Activated CD4-positive, alpha-beta T cell treated with anti-CD3 and anti-CD28 coated beads, Interleukin-2, amount 50 U/mL, for 48 hours (primary cell): ENCODE measurements around the gene IFI44.

Source experiments
- DNase-seq, 2 experiments: peaks; one replicate each; pipeline ENCODE4 v3.0.0-alpha.2; 2020

IFI44 gene, protein sequence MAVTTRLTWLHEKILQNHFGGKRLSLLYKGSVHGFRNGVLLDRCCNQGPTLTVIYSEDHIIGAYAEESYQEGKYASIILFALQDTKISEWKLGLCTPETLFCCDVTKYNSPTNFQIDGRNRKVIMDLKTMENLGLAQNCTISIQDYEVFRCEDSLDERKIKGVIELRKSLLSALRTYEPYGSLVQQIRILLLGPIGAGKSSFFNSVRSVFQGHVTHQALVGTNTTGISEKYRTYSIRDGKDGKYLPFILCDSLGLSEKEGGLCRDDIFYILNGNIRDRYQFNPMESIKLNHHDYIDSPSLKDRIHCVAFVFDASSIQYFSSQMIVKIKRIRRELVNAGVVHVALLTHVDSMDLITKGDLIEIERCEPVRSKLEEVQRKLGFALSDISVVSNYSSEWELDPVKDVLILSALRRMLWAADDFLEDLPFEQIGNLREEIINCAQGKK

DNA sequence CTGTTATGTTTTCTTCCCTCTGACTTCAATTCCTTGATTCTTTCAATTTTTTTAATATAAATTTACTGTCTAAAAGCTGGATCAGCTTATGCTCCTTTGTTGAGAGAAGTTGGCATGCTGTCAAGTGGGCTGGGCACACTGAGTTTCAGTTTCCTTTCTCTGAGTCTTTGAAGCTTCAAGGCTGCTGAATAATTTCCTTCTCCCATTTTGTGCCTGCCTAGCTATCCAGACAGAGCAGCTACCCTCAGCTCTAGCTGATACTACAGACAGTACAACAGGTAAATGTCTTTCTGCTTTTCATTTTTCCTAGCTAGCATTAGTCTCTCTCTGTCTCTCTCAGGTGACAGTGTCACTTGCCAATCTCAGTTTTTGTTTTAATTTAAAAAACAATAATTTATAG is at the start of gene IFI44:
TSS of gene IFI44 (plus strand) at position 204 of the 400 bp plus-strand sequence. CDS start 365 bp downstream, outside the sequence.
- peak; percentile 70 to 81 for DNase-seq

DNA sequence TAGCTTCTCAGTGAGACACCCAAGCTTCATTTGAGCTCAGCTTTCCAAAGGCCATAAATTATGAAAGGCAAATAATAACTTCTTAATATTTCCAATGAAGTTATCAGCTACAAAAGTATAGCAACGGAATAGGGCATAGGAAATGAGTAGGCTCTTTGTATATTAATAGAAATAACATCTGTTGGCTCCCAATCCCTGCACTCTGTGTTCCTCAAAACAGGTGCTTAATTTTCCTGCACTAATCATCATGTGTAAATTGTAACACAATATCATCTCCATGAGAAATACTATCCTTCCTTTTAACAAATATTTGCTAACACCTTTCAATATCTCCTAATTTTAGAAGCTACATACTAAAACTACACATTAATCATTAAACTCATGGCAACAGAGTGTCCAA is 48.6 kb upstream of the IFI44 start:
- DNase-seq, result no peak

DNA sequence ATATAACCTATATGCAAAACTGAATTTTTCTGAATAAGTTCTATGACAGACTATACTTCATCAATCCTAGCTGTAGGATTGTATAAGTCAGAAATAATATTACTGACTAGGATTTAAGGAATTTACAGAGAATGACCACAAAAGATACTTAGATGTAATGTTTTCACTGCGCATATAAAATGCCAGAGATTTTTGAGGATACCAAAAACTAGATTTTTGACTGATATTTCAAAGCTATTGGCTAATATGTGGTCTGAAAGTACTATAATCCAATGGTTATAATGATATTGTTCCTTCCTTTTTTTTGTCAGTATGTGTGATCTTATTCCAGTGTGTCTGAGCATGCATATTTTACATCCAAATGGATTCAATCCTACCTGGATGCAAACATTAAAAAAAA is 46.4 kb upstream of the IFI44 start:
- no peak for DNase-seq

DNA sequence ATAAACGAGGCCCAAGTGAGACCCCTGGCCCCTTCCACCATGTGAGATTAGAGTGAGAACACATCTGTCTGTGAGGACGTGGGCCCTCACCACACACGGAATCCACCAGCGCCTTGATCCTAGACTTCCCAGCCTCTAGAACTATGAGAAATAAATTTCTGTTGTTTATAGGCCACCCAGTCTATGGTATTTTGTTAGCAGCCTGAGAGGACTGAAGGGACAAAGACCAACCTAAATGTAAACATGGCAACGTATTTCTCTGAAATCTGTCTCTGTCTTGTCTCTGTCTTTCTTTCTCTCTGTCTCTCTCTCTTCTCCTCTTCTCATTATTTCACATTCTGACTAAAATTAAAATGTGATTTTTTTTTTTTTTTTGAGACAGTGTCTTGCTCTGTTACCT is 45.0 kb upstream of the IFI44 start:
- no peak for DNase-seq

DNA sequence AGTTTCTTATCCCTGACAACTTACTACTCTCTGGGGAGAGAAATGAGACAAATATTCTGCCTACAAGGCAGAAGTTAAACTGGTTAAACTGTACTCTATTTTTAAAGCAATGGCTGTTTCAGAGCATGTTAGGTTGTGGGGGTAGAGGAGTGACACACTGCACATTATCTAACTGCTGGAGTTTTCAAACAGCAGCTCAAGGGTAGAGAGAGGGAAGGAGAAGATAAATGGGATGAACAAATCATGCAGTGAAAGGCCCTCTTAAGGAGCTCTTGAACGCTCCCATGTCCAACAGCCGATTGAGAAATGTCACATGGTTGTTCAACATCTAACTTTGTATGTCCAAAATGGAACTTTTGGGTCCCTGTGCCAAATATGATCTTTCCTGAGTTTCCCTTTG is 43.4 kb upstream of the IFI44 start:
- no peak for DNase-seq

DNA sequence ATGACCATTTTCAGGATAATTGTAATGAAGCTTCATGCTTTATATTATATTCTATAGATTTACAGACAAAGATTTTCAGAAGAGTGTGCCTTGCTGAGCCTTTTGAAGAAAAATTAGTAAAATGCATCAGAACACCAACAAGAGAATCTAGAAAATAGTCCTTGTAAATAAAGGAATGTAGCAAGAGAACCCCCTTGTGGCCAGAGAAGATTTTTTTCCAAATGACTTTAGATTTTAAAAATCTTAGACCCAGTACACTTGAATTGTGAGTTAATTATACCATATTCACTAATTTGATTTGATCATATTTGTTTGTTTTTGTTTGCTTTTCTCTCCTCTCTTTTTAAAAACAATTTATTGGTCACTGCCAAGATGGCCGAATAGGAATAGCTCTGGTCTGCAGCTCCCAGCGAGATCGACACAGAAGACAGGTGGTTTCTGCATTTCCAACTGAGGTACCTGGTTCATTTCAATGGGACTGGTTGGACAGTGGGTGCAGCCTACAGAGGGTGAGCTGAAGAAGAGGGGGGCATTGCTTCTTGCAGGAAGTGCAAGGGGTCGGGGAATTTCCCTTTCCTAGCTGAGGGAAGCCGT is 42.2 kb upstream of the IFI44 start:
- no peak for DNase-seq

DNA sequence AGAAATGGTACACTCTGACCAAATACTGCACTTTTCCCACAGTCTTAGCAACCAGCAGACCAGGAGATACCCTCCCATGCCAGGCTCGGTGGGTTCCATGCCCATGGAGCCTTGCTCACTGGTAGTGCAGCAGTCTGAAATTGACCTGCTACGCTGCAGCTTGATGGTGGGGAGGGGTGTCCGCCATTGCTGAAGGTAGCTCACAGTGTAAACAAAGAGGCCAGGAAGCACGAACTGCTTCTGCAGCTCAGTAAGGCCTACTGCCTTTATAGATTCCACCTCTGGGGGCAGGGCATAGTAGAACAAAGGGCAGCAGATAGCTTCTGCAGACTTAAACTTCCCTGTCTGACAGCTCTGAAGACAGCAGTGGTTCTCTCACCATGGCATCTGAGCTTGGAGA is 41.7 kb upstream of the IFI44 start:
- DNase-seq, result no peak

DNA sequence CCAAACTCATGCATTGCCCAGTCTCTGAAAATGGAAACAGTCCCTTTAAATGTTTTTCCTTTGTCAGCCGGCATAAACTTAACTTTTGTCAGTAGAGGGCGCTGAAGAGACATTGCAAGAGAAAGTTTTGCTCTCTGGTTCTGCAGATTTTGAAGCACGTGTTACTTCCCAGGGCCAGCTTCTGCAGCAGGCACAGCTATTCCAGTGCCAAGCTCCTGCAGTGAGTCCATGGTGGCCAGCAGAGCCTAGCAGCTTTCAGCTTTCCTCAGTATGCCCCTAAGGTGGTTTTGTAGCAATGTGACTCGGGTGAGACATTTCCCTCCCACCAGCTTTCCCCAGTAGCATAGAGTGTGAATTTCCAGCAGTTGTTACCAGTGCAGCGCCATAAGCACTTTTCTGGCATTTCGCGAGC is 32.0 kb upstream of the IFI44 start:
- DNase-seq, result peak; percentile 23 to 52

DNA sequence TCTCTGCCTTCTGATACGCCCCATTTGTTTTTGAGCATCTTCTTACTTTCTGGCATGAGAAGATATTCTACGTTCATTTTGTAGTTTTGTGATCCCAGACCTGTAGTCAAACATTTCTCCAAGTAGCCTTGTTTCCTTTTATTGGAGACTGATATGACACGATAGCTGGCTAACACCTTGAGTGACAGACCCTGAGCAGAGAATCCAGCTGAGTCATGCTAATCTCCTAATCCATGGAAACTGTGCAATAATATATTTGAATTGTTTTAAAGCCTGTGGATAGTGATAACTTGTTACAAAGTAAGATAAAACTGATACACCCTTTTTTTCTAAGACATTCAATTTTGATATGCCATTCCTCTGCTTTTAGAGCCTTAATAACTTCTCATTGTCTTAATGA is 30.6 kb upstream of the IFI44 start:
- no peak for DNase-seq

DNA sequence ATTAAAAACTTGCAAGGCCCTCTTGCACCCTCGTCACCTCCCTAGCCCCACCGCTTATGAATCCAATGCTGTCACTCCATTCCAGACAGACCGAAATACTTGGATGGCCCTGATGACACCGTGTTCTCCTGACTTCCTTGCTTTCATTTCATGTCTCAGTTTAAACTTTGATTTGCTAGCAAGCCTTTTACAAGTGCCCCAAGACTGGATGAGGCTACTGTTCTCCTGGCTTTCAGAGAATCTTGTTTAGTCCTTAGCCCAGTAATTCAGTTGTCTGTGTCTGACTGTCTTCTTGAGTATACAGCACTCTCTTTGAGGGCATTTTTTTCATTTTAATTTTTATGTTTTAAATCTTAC is 30.2 kb upstream of the IFI44 start:
- no peak for DNase-seq

DNA sequence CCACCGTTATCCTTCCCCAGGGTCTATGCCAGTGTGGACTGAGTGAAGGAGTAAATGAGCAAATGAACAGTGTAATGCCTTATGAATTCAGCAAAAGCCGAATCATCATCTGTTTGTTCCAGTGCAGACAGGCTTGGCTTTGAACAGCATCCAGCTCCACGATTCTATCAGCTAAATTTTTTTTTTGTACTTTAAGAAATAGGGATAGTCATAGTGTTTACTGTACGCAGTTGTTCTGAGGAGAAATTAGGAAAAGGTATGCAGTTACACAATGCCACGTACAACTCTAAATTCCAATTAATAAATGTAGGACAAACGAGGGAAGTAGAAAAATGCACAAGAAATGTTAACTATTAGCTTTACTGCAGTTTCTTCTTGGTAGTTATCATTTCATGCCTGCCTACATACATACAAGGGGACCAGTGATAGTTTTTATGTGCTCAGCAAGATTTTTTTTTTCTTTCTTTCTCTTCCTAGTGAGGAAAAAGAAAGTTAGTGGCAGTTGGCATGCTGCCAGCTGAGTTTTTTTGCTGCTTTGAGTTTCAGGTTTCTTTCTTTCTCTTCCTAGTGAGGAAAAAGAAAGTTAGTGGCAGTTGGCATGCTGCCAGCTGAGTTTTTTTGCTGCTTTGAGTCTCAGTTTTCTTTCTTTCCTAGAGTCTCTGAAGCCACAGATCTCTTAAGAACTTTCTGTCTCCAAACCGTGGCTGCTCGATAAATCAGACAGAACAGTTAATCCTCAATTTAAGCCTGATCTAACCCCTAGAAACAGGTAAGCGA is 29.6 kb upstream of the IFI44 start, which contains the start of gene IFI44L:
TSS of gene IFI44L (plus strand) at position 646 of the 777 bp plus-strand sequence. CDS start 7,468 bp downstream, outside the sequence.
- peak; percentile 64 to 74 for DNase-seq

DNA sequence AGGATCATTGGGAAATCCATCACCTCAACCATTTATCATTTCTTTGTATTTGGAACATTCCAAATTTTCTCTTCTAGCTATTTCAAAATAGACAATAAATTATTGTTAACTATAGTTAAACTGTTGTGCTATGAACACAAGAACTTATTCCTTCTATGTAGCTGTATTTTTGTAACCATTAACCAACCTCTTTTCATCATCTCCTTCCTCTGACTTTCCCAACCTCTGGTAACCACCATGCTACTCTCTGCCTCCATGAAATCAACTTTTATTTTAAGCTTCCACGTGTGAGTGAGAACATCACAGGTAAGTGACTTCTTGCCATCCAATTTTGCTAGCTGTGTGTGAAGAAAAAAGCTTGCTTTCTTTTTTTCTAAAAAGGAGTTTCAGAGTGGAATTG is 29.0 kb upstream of the IFI44 start:
- no peak for DNase-seq

DNA sequence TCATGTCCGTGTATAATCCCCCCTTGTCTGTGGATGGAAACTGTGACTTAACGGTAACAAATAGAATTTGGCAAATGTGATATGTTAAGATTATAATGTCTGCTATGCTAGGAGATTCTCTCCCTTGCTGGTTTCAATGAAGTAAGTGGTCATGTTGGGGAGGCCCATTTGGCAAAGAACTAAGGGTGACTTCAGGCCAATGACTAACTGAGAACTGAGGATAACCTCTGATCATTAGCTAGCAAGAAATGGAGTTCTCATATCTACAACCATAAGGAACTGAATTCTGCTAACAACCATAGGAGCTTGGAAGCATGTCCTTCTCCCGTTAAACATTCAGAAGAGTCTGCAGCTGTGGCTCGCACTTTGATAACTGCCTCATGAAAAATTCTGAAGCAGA is 27.1 kb upstream of the IFI44 start:
- no peak for DNase-seq

DNA sequence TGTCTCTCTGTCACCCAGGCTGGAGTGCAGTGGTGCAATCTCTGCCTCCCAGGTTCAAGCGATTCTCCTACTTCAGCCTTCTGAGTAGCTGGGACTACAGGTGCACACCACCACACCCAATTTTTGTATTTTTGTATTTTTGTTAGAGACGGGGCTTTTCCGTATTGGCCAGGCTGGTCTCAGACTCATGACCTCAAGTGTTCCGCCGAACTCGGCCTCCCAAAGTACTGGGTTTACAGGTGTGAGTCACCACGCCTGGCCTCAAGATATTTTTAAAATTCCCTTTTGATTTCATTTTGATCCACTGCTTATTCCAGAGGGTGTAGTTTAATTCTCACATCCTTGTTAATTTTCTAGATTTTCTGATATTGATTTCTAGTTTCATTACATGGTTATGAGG is 25.6 kb upstream of the IFI44 start:
- peak in 1 of 2 experiments; percentile 24 for DNase-seq

DNA sequence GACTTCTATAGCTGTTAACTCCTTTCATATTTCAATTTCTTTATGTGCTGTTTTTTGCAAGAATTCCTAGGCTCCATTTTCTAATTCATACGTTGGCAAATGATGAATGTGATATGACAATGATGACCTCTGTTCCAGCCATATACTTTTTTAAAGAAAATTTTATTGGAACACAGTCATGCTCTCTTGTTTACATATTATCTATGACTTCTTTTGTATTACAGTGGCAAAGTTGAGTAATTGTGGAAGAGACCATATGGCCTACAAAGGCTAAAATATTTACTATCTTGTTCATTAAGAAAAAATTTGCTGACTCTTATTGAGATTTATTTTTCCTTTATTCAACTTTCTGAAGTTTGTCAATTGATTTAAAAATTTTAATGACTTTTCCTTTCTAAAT is 22.3 kb upstream of the IFI44 start:
- DNase-seq, result no peak

DNA sequence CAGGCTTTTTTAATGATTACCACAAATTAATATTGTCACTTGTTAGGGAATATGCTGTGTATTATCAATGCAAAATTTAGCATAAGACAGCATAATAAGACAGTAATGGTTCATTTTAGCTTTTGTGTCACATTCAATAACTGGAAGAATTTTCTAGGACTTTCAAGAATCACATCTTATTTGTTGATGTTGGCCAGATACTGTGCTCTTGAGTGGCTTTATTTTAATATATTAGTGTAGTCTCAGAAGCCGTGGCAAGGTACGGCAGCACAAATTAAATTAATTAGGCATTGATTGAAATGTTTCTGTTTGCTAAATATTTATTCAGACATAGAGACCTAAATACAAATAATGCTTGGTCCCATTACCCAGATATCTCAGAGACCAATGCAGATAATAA is 19.0 kb upstream of the IFI44 start:
- DNase-seq, result no peak

DNA sequence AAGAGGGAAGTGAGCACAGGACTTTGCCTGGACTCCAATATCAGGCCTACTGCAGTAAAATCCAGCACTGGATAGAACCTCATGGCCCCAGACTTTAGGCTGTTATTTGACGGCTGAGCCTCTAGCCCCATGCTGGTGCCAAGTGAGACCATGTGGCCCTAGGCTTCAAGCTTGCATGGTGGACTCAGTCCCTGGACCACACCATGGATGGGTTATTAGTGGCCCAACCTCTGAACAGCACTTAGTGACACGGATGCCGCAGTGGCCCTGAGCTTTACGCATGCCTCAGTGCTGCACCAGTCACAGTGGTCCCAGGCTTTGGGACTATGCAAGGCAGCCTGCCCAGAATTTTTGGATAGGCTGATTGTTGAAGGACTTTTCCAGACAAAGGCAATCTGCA is 16.4 kb upstream of the IFI44 start:
- DNase-seq, result no peak

DNA sequence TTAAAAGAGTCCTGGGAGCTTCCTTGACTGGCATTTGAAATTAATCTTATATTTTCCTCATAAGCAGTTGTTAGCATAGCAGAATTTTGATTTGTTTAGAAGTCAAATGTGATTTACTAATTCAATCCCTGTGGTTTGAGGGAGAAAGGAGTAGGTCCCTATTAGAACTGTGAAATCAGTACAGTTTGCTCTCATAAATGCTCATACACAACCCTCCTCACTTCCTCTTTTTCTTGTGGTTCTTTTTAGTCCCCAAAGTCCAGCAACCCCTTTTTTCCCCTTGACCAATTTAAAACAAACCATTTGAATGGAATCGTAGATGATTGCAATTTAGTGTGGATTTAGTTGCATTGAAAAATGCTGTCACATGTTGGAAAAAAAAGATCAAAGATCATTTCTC is 9.2 kb upstream of the IFI44 start:
- no peak for DNase-seq

DNA sequence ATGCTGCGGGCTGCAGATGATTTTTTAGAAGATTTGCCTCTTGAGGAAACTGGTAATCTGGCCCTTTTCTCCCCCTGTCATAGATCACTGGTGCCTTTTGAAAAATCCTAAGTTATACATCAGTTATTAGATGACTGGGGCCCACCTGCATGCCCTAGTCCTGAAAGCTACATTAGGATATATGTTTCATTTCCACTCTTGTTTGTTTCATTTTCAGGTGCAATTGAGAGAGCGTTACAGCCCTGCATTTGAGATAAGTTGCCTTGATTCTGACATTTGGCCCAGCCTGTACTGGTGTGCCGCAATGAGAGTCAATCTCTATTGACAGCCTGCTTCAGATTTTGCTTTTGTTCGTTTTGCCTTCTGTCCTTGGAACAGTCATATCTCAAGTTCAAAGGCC is 8.1 kb upstream of the IFI44 start:
- no peak for DNase-seq

DNA sequence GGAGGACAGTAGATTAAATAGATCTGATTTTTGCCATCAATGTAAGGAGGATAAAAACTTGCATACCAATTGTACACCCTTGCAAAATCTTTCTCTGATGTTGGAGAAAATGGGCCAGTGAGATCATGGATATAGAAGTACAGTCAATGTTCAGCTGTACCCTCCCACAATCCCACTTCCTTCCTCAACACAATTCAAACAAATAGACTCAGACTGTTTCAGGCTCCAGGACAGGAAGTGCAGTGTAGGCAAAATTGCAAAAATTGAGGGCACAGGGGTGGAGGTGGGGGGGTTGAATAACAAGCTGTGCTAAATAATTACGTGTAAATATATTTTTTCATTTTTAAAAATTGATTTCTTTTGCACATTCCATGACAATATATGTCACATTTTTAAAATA is 3.9 kb upstream of the IFI44 start:
- DNase-seq, result no peak

DNA sequence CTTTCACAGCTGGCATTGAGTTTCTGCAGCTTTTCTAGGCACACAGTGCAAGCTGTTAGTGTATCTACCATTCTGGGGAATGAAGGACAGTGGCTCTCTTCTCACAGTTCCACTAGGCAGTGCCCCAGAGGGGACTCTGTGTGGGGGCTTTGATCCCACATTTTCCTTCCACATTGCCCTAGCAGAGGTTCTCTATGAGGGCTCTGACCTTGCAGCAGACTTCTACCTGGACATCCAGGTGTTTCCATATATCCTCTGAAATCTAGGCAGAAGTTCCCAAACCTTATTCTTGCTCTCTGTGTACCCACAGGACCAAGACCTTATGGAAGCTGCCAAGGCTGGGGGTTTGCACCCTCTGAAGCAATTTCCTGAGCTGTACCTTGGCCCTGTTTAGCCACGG is 2.4 kb upstream of the IFI44 start:
- no peak for DNase-seq

DNA sequence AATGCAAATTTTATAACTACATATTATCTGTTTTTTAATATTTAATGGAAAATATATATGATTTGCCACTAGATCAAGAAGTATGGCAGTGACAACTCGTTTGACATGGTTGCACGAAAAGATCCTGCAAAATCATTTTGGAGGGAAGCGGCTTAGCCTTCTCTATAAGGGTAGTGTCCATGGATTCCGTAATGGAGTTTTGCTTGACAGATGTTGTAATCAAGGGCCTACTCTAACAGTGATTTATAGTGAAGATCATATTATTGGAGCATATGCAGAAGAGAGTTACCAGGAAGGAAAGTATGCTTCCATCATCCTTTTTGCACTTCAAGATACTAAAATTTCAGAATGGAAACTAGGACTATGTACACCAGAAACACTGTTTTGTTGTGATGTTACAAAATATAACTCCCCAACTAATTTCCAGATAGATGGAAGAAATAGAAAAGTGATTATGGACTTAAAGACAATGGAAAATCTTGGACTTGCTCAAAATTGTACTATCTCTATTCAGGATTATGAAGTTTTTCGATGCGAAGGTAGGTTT is 556 bp downstream of the IFI44 start:
- no peak for DNase-seq

DNA sequence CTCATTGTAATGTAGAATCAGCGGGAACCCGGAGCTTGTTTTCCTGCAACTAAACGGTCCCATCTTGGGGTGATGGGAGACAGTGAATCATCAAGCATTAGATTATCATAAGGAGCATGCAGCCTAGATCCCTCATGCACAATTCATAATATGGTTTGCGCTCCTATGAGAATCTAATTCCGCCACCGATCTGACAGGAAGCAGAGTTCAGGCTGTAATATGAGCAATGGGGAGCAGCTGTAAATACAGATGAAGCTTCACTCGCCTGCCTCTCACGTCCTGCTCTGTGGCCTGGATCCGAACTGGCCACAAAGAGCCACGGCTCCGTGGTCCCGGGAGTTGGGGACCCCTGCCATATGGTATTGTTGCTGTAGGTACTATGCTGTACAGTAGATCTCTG is 1.6 kb downstream of the IFI44 start:
- peak; percentile 19 to 25 for DNase-seq
